CD4-positive, alpha-beta T cell treated with Interferon gamma for 1 hour (primary cell): Measurements from ENCODE around the gene PATL2.
"Not testable (repeated sequence)": the region's sequence is repeated elsewhere in the genome, so short reads cannot be mapped to it uniquely, and the experiment has no call there.

Experiments used
- DNase-seq: peaks from one replicate; pipeline ENCODE4 v3.0.0-alpha.2; 2020

PATL2 gene

GRCh38 chr15:44641651-44642050 lies 69.5 kb downstream of the PATL2 start:
- no peak for DNase-seq

GRCh38 chr15:44636976-44637375 lies 74.1 kb downstream of the PATL2 start:
- no peak for DNase-seq

- DNase-seq: no peak
These were observed 77.5 kb downstream of the PATL2 start for GRCh38 chr15:44633603-44634002.

GRCh38 chr15:44625286-44625685 lies 85.8 kb downstream of the PATL2 start:
- not testable (repeated sequence) for DNase-seq

GRCh38 chr15:44623178-44623577 lies 87.9 kb downstream of the PATL2 start:
- DNase-seq: no peak

GRCh38 chr15:44620081-44620480 lies 91.0 kb downstream of the PATL2 start:
- no peak for DNase-seq

GRCh38 chr15:44616974-44617373 lies 94.1 kb downstream of the PATL2 start:
- DNase-seq: no peak
